Fibroblast of lung (primary cell): ENCODE measurements around the gene ANKRD18B.
"Not testable (repeated sequence)": the region's sequence is repeated elsewhere in the genome, so short reads cannot be mapped to it uniquely, and the experiment has no call there.

ENCODE experiments used
- EZH2 ChIP-seq: IDR thresholded peaks from 2 replicates; pipeline ENCODE4 v1.5.1; 2012; ENCODE audit warnings: low read length, control low read depth, mild to moderate bottlenecking; ENCODE audit errors: missing control alignments
- TF ChIP-seq, protein P1 (sequence below), 2 donors: IDR thresholded peaks in 1 of 2; conservative IDR thresholded peaks in 1 of 2; 1 replicate in 1 of 2; 2 replicates in 1 of 2; pipeline ENCODE4 v1.5.1; 2011 to 2012; ENCODE audit warnings: low read length in 2 of 2, control low read depth in 1 of 2, inconsistent platforms in 1 of 2, low read depth in 1 of 2, mild to moderate bottlenecking in 1 of 2

DNA sequence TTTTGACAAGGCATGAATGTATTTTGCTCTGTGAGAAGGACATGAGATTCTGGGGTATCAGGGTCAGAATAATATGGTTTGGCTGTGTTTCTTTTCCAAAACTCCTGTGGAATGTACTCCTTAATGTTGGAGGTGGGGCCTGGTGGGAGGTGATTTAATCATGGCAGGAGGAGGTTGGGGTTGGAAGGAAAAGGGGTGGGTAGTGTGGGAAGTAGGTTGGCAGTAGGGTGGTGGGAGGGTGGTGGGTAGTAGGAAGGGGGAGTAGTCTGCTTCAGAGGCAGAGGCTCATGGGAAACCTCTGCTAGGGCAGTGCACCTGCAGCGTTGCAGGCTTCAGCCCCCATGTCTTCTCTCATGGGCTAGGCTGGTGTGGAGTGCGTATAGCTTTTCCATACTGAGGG, 72.9 kb downstream of the ANKRD18B start:
- TF ChIP-seq, protein P1, sequence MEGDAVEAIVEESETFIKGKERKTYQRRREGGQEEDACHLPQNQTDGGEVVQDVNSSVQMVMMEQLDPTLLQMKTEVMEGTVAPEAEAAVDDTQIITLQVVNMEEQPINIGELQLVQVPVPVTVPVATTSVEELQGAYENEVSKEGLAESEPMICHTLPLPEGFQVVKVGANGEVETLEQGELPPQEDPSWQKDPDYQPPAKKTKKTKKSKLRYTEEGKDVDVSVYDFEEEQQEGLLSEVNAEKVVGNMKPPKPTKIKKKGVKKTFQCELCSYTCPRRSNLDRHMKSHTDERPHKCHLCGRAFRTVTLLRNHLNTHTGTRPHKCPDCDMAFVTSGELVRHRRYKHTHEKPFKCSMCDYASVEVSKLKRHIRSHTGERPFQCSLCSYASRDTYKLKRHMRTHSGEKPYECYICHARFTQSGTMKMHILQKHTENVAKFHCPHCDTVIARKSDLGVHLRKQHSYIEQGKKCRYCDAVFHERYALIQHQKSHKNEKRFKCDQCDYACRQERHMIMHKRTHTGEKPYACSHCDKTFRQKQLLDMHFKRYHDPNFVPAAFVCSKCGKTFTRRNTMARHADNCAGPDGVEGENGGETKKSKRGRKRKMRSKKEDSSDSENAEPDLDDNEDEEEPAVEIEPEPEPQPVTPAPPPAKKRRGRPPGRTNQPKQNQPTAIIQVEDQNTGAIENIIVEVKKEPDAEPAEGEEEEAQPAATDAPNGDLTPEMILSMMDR (conservative IDR thresholded peaks at IDR 0.05 in 1 of 2, IDR thresholded peaks at IDR 0.05 in 1 of 2; ENCODE audit: low read depth in 1 of 2, low read length in 2 of 2), result not testable (repeated sequence)
- TF ChIP-seq EZH2, result not testable (repeated sequence)
